ENCODE data around the gene ALKBH2.

- no peak for TF ChIP-seq ZNF384 (IDR thresholded peaks at IDR 0.05)
- TF ChIP-seq, protein P1, sequence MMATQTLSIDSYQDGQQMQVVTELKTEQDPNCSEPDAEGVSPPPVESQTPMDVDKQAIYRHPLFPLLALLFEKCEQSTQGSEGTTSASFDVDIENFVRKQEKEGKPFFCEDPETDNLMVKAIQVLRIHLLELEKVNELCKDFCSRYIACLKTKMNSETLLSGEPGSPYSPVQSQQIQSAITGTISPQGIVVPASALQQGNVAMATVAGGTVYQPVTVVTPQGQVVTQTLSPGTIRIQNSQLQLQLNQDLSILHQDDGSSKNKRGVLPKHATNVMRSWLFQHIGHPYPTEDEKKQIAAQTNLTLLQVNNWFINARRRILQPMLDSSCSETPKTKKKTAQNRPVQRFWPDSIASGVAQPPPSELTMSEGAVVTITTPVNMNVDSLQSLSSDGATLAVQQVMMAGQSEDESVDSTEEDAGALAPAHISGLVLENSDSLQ (IDR thresholded peaks at IDR 0.05) = no peak
- TF ChIP-seq SP1 (IDR thresholded peaks at IDR 0.05) = no peak
- no peak for TF ChIP-seq ELF4 (IDR thresholded peaks at IDR 0.05)
- TF ChIP-seq FOXK2 (IDR thresholded peaks at IDR 0.05) = no peak
- no peak for TF ChIP-seq BHLHE40 (IDR thresholded peaks at IDR 0.05; ENCODE audit: borderline replicate concordance)
- TF ChIP-seq ARNT (IDR thresholded peaks at IDR 0.05) = no peak
- no peak for TF ChIP-seq FOXM1 (IDR thresholded peaks at IDR 0.05; ENCODE audit: borderline replicate concordance)
- no peak for TF ChIP-seq HDGF (IDR thresholded peaks at IDR 0.05; ENCODE audit: borderline replicate concordance)
- TF ChIP-seq NFRKB (IDR thresholded peaks at IDR 0.05) = no peak
- TF ChIP-seq TARDBP (IDR thresholded peaks at IDR 0.05) = no peak
- TF ChIP-seq SUZ12 (IDR thresholded peaks at IDR 0.05) = no peak
- no peak for TF ChIP-seq CTBP1 (IDR thresholded peaks at IDR 0.05; ENCODE audit: borderline replicate concordance)
- no peak for TF ChIP-seq L3MBTL2 (conservative IDR thresholded peaks at IDR 0.05)
These were observed 38.8 kb downstream of the ALKBH2 start for GRCh38 chr12:109054520-109054919.

All from HEK293T (cell line).